AG04450 (cell line): ENCODE data around the gene HS3ST6. TPM values are rescaled to one million over a fixed set of nuclear protein-coding genes. Genes with fewer than 3 reads are reported as not detected.

Experiments used
- CTCF ChIA-PET: fragments of 300-600, 350-600 bp; formaldehyde crosslinking; extraction: SDS; loops from one replicate; lab custom pipeline; 2022; ENCODE audit warnings: antibody characterized with exemption, inconsistent platforms; lab: Charles Lee
- POLR2A ChIA-PET: fragments of 350-600 bp; formaldehyde crosslinking; extraction: SDS; loops from one replicate; lab custom pipeline; 2021; ENCODE audit warnings: antibody characterized with exemption, inconsistent platforms; lab: Yijun Ruan, JAX
- DNase-seq: peaks from one replicate; pipeline ENCODE4 v3.0.0-alpha.2; 2011; ENCODE audit warnings: low read depth, low spot score
- H3K27ac ChIP-seq: one replicate; pipeline ENCODE4 v1.5.1; 2012; ENCODE audit warnings: low read depth, low read length, control low read depth
- H3K27me3 ChIP-seq: one replicate; pipeline ENCODE4 v1.6.0; 2012; ENCODE audit warnings: low read length; ENCODE audit not compliant: control insufficient read depth, insufficient read depth
- H3K4me3 ChIP-seq: 2 replicates; pipeline ENCODE4 v1.5.1; 2011; ENCODE audit warnings: mild to moderate bottlenecking, low read depth, low read length, control low read depth
- H3K9me3 ChIP-seq: 2 replicates; pipeline ENCODE4 v1.5.1; 2012; ENCODE audit warnings: low read length; ENCODE audit not compliant: control insufficient read depth, insufficient read depth
- polyA plus RNA-seq: library from polyadenylated mRNA; depleted of rRNA; stranded (reverse); fragments of >200 nt; gene quantifications from 2 replicates; pipeline ENCODE4 v1.2.3, GENCODE V29; 2011
- TF ChIP-seq, protein P1 (sequence below): IDR thresholded peaks from 2 replicates; pipeline ENCODE4 v1.5.1; 2011; ENCODE audit warnings: low read depth, low read length, control low read depth, inconsistent platforms

Gene HS3ST6
- polyA plus RNA-seq, 1 experiment: not detected

- H3K9me3 ChIP-seq: no peaks in the 10 kb centered on the region
- TF ChIP-seq, protein P1, sequence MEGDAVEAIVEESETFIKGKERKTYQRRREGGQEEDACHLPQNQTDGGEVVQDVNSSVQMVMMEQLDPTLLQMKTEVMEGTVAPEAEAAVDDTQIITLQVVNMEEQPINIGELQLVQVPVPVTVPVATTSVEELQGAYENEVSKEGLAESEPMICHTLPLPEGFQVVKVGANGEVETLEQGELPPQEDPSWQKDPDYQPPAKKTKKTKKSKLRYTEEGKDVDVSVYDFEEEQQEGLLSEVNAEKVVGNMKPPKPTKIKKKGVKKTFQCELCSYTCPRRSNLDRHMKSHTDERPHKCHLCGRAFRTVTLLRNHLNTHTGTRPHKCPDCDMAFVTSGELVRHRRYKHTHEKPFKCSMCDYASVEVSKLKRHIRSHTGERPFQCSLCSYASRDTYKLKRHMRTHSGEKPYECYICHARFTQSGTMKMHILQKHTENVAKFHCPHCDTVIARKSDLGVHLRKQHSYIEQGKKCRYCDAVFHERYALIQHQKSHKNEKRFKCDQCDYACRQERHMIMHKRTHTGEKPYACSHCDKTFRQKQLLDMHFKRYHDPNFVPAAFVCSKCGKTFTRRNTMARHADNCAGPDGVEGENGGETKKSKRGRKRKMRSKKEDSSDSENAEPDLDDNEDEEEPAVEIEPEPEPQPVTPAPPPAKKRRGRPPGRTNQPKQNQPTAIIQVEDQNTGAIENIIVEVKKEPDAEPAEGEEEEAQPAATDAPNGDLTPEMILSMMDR: no peak
- no peak overlapping the region for H3K27ac ChIP-seq
- POLR2A ChIA-PET: no interaction called here
- no peak overlapping the region for H3K4me3 ChIP-seq
- no peak for DNase-seq
- H3K27me3 ChIP-seq: peaks cover 17% of the 10 kb centered on the region
- CTCF ChIA-PET: interaction anchor here (0.7 to 1.1 kb wide), 2 partner anchors 26 to 33 kb away, joined by 3 read pairs; no protein-coding TSS in a partner anchor
These were observed 27.5 kb downstream of the HS3ST6 start for GRCh38 chr16:1890708-1891050.

DNA sequence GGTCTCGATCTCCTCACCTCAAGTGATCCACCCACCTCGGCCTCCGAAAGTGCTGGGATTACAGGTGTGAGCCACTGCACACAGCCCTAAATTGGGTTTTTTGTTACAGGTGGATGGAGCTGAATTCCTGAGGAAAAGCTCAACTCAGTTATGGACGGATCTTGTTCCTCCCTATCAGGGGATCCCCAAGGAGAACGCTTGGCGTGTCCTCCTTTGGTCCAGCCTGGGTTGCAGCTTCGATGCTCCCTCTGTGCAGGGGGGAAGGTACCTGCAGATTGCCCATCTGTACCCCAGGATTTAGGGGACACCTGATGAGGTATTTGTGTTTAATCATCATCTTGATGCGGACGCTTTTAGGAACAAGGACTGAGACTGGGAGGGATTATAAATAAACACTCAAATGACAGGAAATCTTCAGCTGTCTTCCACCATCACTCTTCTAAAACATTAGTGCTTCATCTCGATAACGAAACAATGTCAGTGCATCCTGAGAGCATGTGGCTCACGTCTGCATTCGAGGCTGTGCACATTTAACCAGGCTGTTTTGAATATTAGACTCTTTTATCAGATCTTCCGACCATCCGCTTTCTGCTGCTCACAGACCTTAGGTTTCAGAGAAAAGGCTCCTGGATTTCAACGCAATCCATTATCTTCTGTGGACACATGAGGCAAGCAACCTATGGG lies 28.0 kb downstream of the HS3ST6 start:
- POLR2A ChIA-PET: no interaction called here
- Histone ChIP-seq H3K9me3 (no peaks in the 10 kb centered on the region), H3K27ac (no peak overlapping the region), H3K4me3 (no peak overlapping the region), H3K27me3 (peaks cover 17% of the 10 kb centered on the region)
- CTCF ChIA-PET: interaction anchor here (0.7 to 1.5 kb wide), 4 partner anchors 26 to 40 kb away, joined by 3 to 9 read pairs (median 4); no protein-coding TSS in a partner anchor
- no peak for DNase-seq
- TF ChIP-seq, protein P1: no peak

DNA sequence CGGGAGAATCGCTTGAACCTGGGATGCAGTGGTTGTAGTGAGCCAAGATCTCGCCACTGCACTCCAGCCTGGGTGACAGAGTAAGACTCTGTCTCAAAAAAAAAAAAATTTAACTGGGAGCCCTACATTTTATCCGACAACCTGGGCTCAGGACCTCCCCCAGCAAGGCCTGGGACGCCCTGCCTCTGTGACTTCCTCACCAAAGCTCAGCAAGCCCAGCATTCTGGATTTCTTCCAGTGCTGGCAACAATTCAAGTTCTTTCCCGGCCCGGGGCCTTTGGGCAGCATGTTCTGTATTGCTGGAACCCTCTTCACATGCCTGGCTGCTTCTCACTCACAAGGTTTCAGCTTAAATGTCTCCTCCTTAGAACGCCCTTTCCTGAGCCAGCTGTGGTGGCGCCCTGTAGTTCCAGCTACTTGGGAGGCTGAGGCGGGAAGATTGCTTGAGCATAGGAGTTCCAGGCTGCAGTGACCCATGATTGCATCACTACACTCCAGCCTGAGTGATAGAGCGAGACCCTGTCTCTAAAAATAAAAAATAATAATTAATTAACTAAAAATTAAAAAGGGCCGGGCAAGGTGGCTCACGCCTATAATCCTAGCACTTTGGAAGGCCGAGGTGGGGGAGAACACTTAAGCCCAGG lies 30.4 kb downstream of the HS3ST6 start:
- no peak overlapping the region for H3K4me3 ChIP-seq
- no peaks in the 10 kb centered on the region for H3K9me3 ChIP-seq
- TF ChIP-seq, protein P1: no peak
- H3K27ac ChIP-seq: no peak overlapping the region
- ChIA-PET POLR2A (no interaction called here), CTCF (interaction anchor here (1.4 kb wide), 1 partner anchor 36 kb away, joined by 3 read pairs; no protein-coding TSS in a partner anchor)
- peaks cover 17% of the 10 kb centered on the region for H3K27me3 ChIP-seq
- no peak for DNase-seq

DNA sequence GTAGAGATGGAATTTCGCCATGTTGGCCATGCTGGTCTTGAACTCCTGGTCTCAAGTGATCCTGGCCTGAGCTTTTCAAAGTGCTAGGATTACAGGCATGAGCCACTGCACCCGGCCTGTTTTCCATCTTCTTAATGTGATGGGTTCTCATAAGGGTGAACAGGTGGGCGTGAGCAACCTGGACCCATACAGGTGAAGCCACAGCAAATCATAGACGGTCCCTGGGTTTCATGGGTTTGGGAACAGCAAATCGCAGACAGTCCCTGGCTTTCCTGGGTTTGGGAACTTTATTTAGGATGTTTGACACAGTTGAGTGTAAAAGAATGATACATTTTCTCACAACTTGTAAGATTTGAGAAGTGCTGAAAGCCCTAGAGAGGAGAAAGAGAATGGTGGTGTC lies 33.3 kb downstream of the HS3ST6 start:
- ChIA-PET POLR2A (interaction anchor here (0.9 kb wide), 1 partner anchor 80 kb away, joined by 4 read pairs; the partner anchor contains the start of gene RPS2), CTCF (interaction anchor here (0.5 kb wide), 1 partner anchor 20 kb away, joined by 4 read pairs; no protein-coding TSS in a partner anchor)
- DNase-seq: no peak
- H3K9me3 ChIP-seq: no peaks in the 10 kb centered on the region
- H3K27me3 ChIP-seq: peaks cover 10% of the 10 kb centered on the region
- no peak overlapping the region for H3K27ac ChIP-seq
- TF ChIP-seq, protein P1: no peak
- H3K4me3 ChIP-seq: no peak overlapping the region
